DND-41 (cell line): ENCODE measurements around the gene CLEC4F.

Source experiments
- CTCF ChIP-seq: IDR thresholded peaks from 2 replicates; pipeline ENCODE4 v1.5.1; 2012; ENCODE audit warnings: borderline replicate concordance, low read length, moderate library complexity, mild to moderate bottlenecking; ENCODE audit not compliant: poor library complexity, severe bottlenecking; ENCODE audit errors: extremely low read depth
- EZH2 ChIP-seq: IDR thresholded peaks from 3 replicates; pipeline ENCODE4 v1.6.1; 2012; ENCODE audit warnings: borderline replicate concordance, low read depth, mild to moderate bottlenecking, moderate library complexity, low read length, inconsistent platforms; ENCODE audit not compliant: severe bottlenecking

GRCh38 chr2:70778676-70779075 is 41.7 kb downstream of the CLEC4F start:
- no peak for TF ChIP-seq CTCF
- TF ChIP-seq EZH2, result no peak
